ENCODE measurements around the gene TARS3.

GRCh38 chr15:101679806-101680205 lies 44.5 kb downstream of the TARS3 start:
- TF ChIP-seq POLR2A (IDR thresholded peaks at IDR 0.05) (no peak), POLR2AphosphoS5 (IDR thresholded peaks at IDR 0.05) (no peak)
- TF ChIP-seq, protein P1, sequence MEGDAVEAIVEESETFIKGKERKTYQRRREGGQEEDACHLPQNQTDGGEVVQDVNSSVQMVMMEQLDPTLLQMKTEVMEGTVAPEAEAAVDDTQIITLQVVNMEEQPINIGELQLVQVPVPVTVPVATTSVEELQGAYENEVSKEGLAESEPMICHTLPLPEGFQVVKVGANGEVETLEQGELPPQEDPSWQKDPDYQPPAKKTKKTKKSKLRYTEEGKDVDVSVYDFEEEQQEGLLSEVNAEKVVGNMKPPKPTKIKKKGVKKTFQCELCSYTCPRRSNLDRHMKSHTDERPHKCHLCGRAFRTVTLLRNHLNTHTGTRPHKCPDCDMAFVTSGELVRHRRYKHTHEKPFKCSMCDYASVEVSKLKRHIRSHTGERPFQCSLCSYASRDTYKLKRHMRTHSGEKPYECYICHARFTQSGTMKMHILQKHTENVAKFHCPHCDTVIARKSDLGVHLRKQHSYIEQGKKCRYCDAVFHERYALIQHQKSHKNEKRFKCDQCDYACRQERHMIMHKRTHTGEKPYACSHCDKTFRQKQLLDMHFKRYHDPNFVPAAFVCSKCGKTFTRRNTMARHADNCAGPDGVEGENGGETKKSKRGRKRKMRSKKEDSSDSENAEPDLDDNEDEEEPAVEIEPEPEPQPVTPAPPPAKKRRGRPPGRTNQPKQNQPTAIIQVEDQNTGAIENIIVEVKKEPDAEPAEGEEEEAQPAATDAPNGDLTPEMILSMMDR (IDR thresholded peaks at IDR 0.05) = no peak

All from sigmoid colon (tissue), 4 donors.